Progenitor cell of endocrine pancreas (in vitro differentiated cells): ENCODE data around the gene SLC30A1. TPM values are rescaled to one million over a fixed set of nuclear protein-coding genes. Genes with fewer than 3 reads are reported as not detected.

Experiments
- DNase-seq: peaks from one replicate; pipeline ENCODE4 v3.0.0; 2021; ENCODE audit warnings: low spot score; ENCODE audit not compliant: unreplicated experiment
- H3K27ac Mint-ChIP-seq: 2 replicates; pipeline ENCODE4 v1.8.0; 2021; ENCODE audit warnings: mild to moderate bottlenecking, moderate library complexity, mixed read lengths
- H3K27me3 Mint-ChIP-seq: 2 replicates; pipeline ENCODE4 v1.8.0; 2021; ENCODE audit warnings: mixed read lengths
- H3K36me3 Mint-ChIP-seq: 2 replicates; pipeline ENCODE4 v1.8.0; 2022; ENCODE audit warnings: mixed read lengths; ENCODE audit not compliant: insufficient read depth
- H3K4me1 Mint-ChIP-seq: 2 replicates; pipeline ENCODE4 v1.8.0; 2021; ENCODE audit warnings: low read depth, mixed read lengths
- H3K4me3 Mint-ChIP-seq: 2 replicates; pipeline ENCODE4 v1.8.0; 2021; ENCODE audit warnings: low read depth, mild to moderate bottlenecking, moderate library complexity, mixed read lengths
- H3K9me3 Mint-ChIP-seq: 2 replicates; pipeline ENCODE4 v1.8.0; 2021; ENCODE audit warnings: low read depth, mixed read lengths
- CTCF ChIP-seq: fragments of 200-600 bp; sonication (generic); IDR thresholded peaks from one replicate; pipeline ENCODE4 v1.5.0; 2021; ENCODE audit warnings: antibody characterized with exemption, mild to moderate bottlenecking; ENCODE audit not compliant: unreplicated experiment
- total RNA-seq: library from RNA; stranded (reverse); gene quantifications from 2 replicates; pipeline ENCODE4 v1.2.1, GENCODE V29; 2021

SLC30A1 gene
- total RNA-seq, 1 donor from 2014 or later, result 9.3 TPM

GRCh38 chr1:211532088-211532444 is 46.9 kb downstream of the SLC30A1 start:
- no peaks in the 10 kb centered on the region for H3K36me3 Mint-ChIP-seq
- no peak overlapping the region for H3K27ac Mint-ChIP-seq
- H3K27me3 Mint-ChIP-seq, result peaks cover 21% of the 10 kb centered on the region
- DNase-seq, result no peak
- no peak overlapping the region for H3K4me3 Mint-ChIP-seq
- H3K4me1 Mint-ChIP-seq, result no peaks in the 10 kb centered on the region
- no peaks in the 10 kb centered on the region for H3K9me3 Mint-ChIP-seq
- no peak for TF ChIP-seq CTCF

GRCh38 chr1:211531194-211532087 is 47.5 kb downstream of the SLC30A1 start:
- no peaks in the 10 kb centered on the region for H3K9me3 Mint-ChIP-seq
- no peak overlapping the region for H3K27ac Mint-ChIP-seq
- peaks cover 21% of the 10 kb centered on the region for H3K27me3 Mint-ChIP-seq
- no peak overlapping the region for H3K4me3 Mint-ChIP-seq
- no peak for DNase-seq
- no peaks in the 10 kb centered on the region for H3K36me3 Mint-ChIP-seq
- TF ChIP-seq CTCF, result no peak
- no peaks in the 10 kb centered on the region for H3K4me1 Mint-ChIP-seq

GRCh38 chr1:211530102-211530501 is 48.9 kb downstream of the SLC30A1 start:
- no peak for TF ChIP-seq CTCF
- no peak overlapping the region for H3K27ac Mint-ChIP-seq
- H3K27me3 Mint-ChIP-seq, result peaks cover 21% of the 10 kb centered on the region
- DNase-seq, result no peak
- H3K4me3 Mint-ChIP-seq, result no peak overlapping the region
- H3K36me3 Mint-ChIP-seq, result no peaks in the 10 kb centered on the region
- H3K9me3 Mint-ChIP-seq, result no peaks in the 10 kb centered on the region
- H3K4me1 Mint-ChIP-seq, result peaks cover 3% of the 10 kb centered on the region

GRCh38 chr1:211529453-211529852 is 49.5 kb downstream of the SLC30A1 start:
- DNase-seq, result no peak
- peaks cover 21% of the 10 kb centered on the region for H3K27me3 Mint-ChIP-seq
- H3K36me3 Mint-ChIP-seq, result no peaks in the 10 kb centered on the region
- H3K4me3 Mint-ChIP-seq, result no peak overlapping the region
- H3K27ac Mint-ChIP-seq, result no peak overlapping the region
- TF ChIP-seq CTCF, result no peak
- peaks cover 4% of the 10 kb centered on the region for H3K4me1 Mint-ChIP-seq
- no peaks in the 10 kb centered on the region for H3K9me3 Mint-ChIP-seq

GRCh38 chr1:211529011-211529410 is 50.0 kb downstream of the SLC30A1 start:
- TF ChIP-seq CTCF, result no peak
- Mint-ChIP-seq H3K36me3 (no peaks in the 10 kb centered on the region), H3K4me1 (peaks cover 4% of the 10 kb centered on the region), H3K4me3 (no peak overlapping the region), H3K27ac (no peak overlapping the region), H3K9me3 (no peaks in the 10 kb centered on the region), H3K27me3 (peaks cover 21% of the 10 kb centered on the region)
- no peak for DNase-seq
